ENCODE data around the gene MUSTN1.

DNA sequence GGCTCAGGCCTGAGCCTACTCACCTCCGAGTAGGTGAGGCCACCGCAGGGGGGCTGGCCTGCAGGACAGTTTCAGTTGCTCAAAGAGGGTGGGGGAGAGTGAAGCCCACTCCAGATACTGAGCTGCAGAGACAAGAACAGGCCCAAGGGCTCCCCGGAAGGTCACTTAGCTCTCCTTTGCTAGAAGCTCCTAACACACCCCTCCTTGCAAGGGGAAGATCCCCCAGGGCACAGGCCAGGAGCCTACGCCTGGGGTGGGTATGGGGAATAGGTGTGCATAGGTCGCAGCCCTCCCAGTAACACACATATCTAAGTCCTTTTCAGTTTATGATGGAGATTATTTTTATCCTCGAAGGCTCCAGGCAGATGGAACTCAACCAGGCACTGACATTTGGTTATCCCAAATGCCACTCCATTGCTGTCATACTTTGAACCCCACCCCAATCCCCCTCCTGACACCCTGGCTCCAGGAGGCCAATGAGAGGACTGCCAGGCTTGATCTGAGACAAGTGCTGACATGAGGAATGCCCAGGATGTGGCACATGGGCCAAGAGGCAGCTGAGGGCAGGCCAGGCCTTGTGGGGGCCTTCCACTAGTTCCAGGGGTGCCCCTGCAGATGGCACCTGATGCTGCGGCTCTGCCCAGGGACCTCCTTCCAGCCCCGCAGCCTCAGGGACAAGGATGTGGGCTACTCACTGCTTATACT lies 1.1 kb upstream of the MUSTN1 start:
- TF ChIP-seq, protein P1, sequence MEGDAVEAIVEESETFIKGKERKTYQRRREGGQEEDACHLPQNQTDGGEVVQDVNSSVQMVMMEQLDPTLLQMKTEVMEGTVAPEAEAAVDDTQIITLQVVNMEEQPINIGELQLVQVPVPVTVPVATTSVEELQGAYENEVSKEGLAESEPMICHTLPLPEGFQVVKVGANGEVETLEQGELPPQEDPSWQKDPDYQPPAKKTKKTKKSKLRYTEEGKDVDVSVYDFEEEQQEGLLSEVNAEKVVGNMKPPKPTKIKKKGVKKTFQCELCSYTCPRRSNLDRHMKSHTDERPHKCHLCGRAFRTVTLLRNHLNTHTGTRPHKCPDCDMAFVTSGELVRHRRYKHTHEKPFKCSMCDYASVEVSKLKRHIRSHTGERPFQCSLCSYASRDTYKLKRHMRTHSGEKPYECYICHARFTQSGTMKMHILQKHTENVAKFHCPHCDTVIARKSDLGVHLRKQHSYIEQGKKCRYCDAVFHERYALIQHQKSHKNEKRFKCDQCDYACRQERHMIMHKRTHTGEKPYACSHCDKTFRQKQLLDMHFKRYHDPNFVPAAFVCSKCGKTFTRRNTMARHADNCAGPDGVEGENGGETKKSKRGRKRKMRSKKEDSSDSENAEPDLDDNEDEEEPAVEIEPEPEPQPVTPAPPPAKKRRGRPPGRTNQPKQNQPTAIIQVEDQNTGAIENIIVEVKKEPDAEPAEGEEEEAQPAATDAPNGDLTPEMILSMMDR (IDR thresholded peaks at IDR 0.05; ENCODE audit: insufficient read depth, low read depth, low read length), result no peak
- TF ChIP-seq EZH2 (IDR thresholded peaks at IDR 0.05; ENCODE audit: insufficient read depth, low read length), result no peak
